ENCODE results near the gene IL5. TPM values are rescaled to one million over a fixed set of nuclear protein-coding genes. Genes with fewer than 3 reads are reported as not detected.

IL5 gene
- total and polyA plus RNA-seq, 2 of the 13 experiments (the other 11 are each of a cell fraction or from before 2014, with no cell fraction given), result not detected

DNA sequence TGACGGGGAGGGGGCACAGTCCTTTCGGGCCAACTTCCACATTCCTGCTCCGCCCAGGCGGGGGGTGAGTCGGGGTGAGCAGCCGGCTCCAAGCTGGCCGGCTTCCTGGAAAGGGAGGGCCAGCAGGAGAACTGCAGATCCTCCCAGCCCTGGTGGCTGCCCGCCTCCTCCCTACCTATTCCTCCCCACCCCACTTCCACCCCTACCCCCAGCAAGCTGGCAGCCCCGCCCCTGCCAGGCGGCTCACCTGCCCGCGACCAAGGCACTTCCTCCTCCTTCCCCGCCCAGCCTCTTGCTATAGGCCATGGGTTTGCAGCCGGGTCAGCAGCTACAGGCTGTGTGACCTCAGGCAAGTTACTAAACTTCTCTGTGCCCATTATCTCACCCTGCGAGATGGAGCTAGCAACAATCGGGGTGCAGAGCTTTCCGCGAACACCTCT, 47.1 kb downstream of the IL5 start (continued):
- TF ChIP-seq ZNF597 (CRISPR knock-in tag; IDR thresholded peaks at IDR 0.05), result no peak
- 0 out of 2 replicates have a peak, but pooled peaks have one; percentile 3 for TF ChIP-seq HNF4A (CRISPR knock-in tag; IDR thresholded peaks at IDR 0.05)
- peak; percentile 59; the same call in 1 of the 2 replicates for TF ChIP-seq HOXA3 (CRISPR knock-in tag; IDR thresholded peaks at IDR 0.05)
- peak; percentile 42 for TF ChIP-seq HNRNPL (IDR thresholded peaks at IDR 0.05; ENCODE audit: low read depth, low read length)
- TF ChIP-seq, protein P1, sequence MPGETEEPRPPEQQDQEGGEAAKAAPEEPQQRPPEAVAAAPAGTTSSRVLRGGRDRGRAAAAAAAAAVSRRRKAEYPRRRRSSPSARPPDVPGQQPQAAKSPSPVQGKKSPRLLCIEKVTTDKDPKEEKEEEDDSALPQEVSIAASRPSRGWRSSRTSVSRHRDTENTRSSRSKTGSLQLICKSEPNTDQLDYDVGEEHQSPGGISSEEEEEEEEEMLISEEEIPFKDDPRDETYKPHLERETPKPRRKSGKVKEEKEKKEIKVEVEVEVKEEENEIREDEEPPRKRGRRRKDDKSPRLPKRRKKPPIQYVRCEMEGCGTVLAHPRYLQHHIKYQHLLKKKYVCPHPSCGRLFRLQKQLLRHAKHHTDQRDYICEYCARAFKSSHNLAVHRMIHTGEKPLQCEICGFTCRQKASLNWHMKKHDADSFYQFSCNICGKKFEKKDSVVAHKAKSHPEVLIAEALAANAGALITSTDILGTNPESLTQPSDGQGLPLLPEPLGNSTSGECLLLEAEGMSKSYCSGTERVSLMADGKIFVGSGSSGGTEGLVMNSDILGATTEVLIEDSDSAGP (CRISPR knock-in tag; IDR thresholded peaks at IDR 0.05; ENCODE audit: borderline replicate concordance), result 0 out of 2 replicates have a peak, but pooled peaks have one; percentile 16
- TF ChIP-seq NPAS2 (CRISPR knock-in tag; IDR thresholded peaks at IDR 0.05; ENCODE audit: borderline replicate concordance), result no peak
- TF ChIP-seq ADNP (CRISPR knock-in tag; IDR thresholded peaks at IDR 0.05), result peak; percentile 59; the same call in 1 of the 2 replicates
- TF ChIP-seq ZNF780A (CRISPR knock-in tag; IDR thresholded peaks at IDR 0.05), result no peak

DNA sequence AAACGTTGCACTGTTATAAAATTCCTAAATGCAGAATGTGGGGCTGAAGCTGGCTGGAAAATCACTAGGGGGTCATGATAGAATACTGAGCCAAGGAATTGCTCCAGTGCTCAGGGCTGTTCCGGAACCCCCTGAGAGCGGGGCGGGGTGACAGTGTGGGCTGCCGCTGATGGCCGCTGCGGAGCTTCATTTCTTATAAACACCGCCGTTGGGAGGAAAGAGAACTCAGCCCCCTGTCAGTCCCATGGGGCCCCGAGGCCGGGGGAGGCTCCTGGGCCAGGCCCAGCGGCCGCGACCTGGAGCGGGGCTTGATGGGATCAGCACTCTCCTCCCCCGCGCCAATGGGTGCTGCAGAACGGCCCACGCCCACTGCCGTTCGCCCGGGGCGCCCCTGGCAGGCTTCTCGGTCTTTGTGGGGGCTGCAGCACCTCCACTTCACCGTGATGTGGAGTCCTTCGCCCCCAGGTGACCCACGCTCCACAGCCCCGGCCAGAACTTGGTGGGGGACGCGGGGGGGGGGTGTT, 47.6 kb downstream of the IL5 start:
- WGBS (ENCODE audit: low lambda C conversion rate), result 0% methylated on average over 9 of the region's 30 CpGs
- no peaks in the 10 kb centered on the region for H3K36me3 ChIP-seq (replicated peaks in 1 of 2; ENCODE audit: control insufficient read depth in 1 of 2, insufficient read depth in 2 of 2, low read length in 2 of 2)
- DNase-seq (ENCODE audit: low spot score), result peak; percentile 85
- FAIRE-seq, result peak; percentile 61
- H3K4me2 ChIP-seq (ENCODE audit: low read depth, low read length), result peak overlapping the region; percentile 95
- H4K20me1 ChIP-seq (ENCODE audit: insufficient read depth, low read length), result no peaks in the 10 kb centered on the region
- TSS peak; percentile 77 for BruUV-seq (replicated peaks)
- no peaks in the 10 kb centered on the region for H3K27me3 ChIP-seq (ENCODE audit: control insufficient read depth in 1 of 2, insufficient read depth in 2 of 2, low read length in 2 of 2)
- CTCF ChIA-PET (ENCODE audit: low intra/inter-chr PET ratio, low total read pairs), result no interaction called here
- POLR2A ChIA-PET, result interaction anchor here (0.6 to 6.9 kb wide), 28 partner anchors 9 to 556 kb away, joined by 3 to 86 read pairs (median 6); partner anchors contain the start of genes GDF9, HSPA4, RAD50 and SLC22A4
- peak; percentile 81 for ATAC-seq
- no peaks in the 10 kb centered on the region for H3K79me2 ChIP-seq (ENCODE audit: insufficient read depth, low read length)
- intact Hi-C loops (cut with micrococcal nuclease; ENCODE audit: unreplicated experiment) (loop anchor here (2.0 to 5.0 kb wide), 2 partner anchors 19 to 33 kb away; no protein-coding TSS in a partner anchor), in situ Hi-C loops (cut with HindIII; ENCODE audit: extremely low pct_ligation_motif_present, low pct_unique_long_range_greater_than_20kb) (loop anchor here (10.0 kb wide), 3 partner anchors 71 to 201 kb away; partner anchors contain the start of gene SLC22A4)
- H3K4me1 ChIP-seq (ENCODE audit: insufficient read depth, low read length), result peaks cover 62% of the 10 kb centered on the region
- H3K27ac ChIP-seq (ENCODE audit: extremely low read length, insufficient read depth, low read length), result peak overlapping the region; percentile 81
- peak overlapping the region; percentile 37 for H2AFZ ChIP-seq (ENCODE audit: low read length)
- peak overlapping the region; percentile 73 for H3K9ac ChIP-seq (ENCODE audit: insufficient read depth, low read depth, low read length)
- H3K9me3 ChIP-seq (ENCODE audit: low read length), result no peaks in the 10 kb centered on the region
- peak overlapping the region; percentile 73 to 91 (median 88) for H3K4me3 ChIP-seq (replicated peaks in 1 of 3; ENCODE audit: insufficient read depth in 1 of 3, low read depth in 2 of 3, low read length in 3 of 3)
- TF ChIP-seq CBX1 (IDR thresholded peaks at IDR 0.05; ENCODE audit: low read depth), result no peak
- no peak for TF ChIP-seq ZNF382 (CRISPR knock-in tag; IDR thresholded peaks at IDR 0.05; ENCODE audit: borderline replicate concordance)
- TF ChIP-seq, protein P2, sequence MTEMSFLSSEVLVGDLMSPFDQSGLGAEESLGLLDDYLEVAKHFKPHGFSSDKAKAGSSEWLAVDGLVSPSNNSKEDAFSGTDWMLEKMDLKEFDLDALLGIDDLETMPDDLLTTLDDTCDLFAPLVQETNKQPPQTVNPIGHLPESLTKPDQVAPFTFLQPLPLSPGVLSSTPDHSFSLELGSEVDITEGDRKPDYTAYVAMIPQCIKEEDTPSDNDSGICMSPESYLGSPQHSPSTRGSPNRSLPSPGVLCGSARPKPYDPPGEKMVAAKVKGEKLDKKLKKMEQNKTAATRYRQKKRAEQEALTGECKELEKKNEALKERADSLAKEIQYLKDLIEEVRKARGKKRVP (CRISPR knock-in tag; IDR thresholded peaks at IDR 0.05), result no peak
- TF ChIP-seq HDAC6 (IDR thresholded peaks at IDR 0.05; ENCODE audit: low read depth, low read length), result no peak
- 0 out of 2 replicates have a peak, but pooled peaks have one; percentile 24 for TF ChIP-seq MTF2 (CRISPR knock-in tag; IDR thresholded peaks at IDR 0.05; ENCODE audit: borderline replicate concordance)
- TF ChIP-seq WIZ (CRISPR knock-in tag; IDR thresholded peaks at IDR 0.05), result no peak
- TF ChIP-seq CERS6 (CRISPR knock-in tag; IDR thresholded peaks at IDR 0.05), result no peak
- no peak for TF ChIP-seq CCDC6 (CRISPR knock-in tag; IDR thresholded peaks at IDR 0.05)
- TF ChIP-seq RXRA (CRISPR knock-in tag; IDR thresholded peaks at IDR 0.05), result peak; percentile 81; the same call in 1 of the 2 replicates
- 0 out of 2 replicates have a peak, but pooled peaks have one; percentile 18 for TF ChIP-seq POGZ (CRISPR knock-in tag; IDR thresholded peaks at IDR 0.05)
- TF ChIP-seq IRF2 (CRISPR knock-in tag; IDR thresholded peaks at IDR 0.05), result peak; percentile 49

Measured in HepG2 (cell line).